Urinary bladder (tissue), 4 donors: ENCODE measurements around the gene SLC16A1. TPM values are rescaled to one million over a fixed set of nuclear protein-coding genes. Genes with fewer than 3 reads are reported as not detected.
"Not testable (repeated sequence)": the region's sequence is repeated elsewhere in the genome, so short reads cannot be mapped to it uniquely, and the experiment has no call there.

Experiments
- DNase-seq: peaks from one replicate; pipeline ENCODE4 v3.0.0-alpha.2; 2015; ENCODE audit errors: extremely low spot score
- H3K27ac ChIP-seq: one replicate; pipeline ENCODE4 v1.5.1; 2013; ENCODE audit warnings: low read depth, mild to moderate bottlenecking, moderate library complexity
- H3K36me3 ChIP-seq: one replicate; pipeline ENCODE4 v1.6.1; 2013; ENCODE audit warnings: mild to moderate bottlenecking, moderate library complexity; ENCODE audit not compliant: insufficient read depth
- H3K4me1 ChIP-seq: one replicate; pipeline ENCODE4 v1.6.1; 2013; ENCODE audit warnings: mild to moderate bottlenecking, moderate library complexity; ENCODE audit not compliant: insufficient read depth
- H3K4me3 ChIP-seq: one replicate; pipeline ENCODE4 v1.5.1; 2013; ENCODE audit warnings: low read depth, low read length
- WGBS: extraction: QIAGEN DNeasy Blood & Tissue Kit; methylation state at CpG from one replicate; pipeline ENCODE4 v1.1.7; 2013; 5-methylcytosine and 5-hydroxymethylcytosine counted together
- polyA plus RNA-seq: library from polyadenylated mRNA; stranded (reverse); fragments of 200-250 nt; gene quantifications from one replicate; pipeline ENCODE4 v1.2.3, GENCODE V29; 2013
- total RNA-seq: library from RNA; depleted of rRNA; stranded (reverse); fragments of >200 nt; gene quantifications from one replicate; pipeline ENCODE4 v1.2.3, GENCODE V29; 2014
- donor health status: healthy with polysubstance abuse.
- donor health status: healthy.

SLC16A1 gene
- total RNA-seq, result 67.6 TPM
- 40.2 TPM for polyA plus RNA-seq

- peaks cover 2% of the 10 kb centered on the region for H3K4me1 ChIP-seq
- DNase-seq, result peak; percentile 67
- H3K4me3 ChIP-seq, result peak within 1 kb of the TSS; percentile 54
- WGBS, result under 1% methylated on average over 90 of the region's 90 CpGs
- peak within 1 kb of the TSS; percentile 72 for H3K27ac ChIP-seq
- H3K36me3 ChIP-seq, result no peaks in the 10 kb centered on the region
Measured at GRCh38 chr1:112955773-112956543, at the start of gene SLC16A1. TSS of gene SLC16A1 (minus strand) at chr1:112956196. CDS start at chr1:112929308, 26,888 bp downstream.

GRCh38 chr1:113003751-113004690 lies 48.0 kb upstream of the SLC16A1 start:
- 89% methylated on average over 18 of the region's 18 CpGs for WGBS

GRCh38 chr1:113002297-113002696 lies 46.3 kb upstream of the SLC16A1 start:
- Histone ChIP-seq H3K36me3 (peaks cover 2% of the 10 kb centered on the region), H3K4me1 (no peaks in the 10 kb centered on the region), H3K27ac (no peak overlapping the region), H3K4me3 (no peak overlapping the region)
- WGBS, result 98% methylated on average over 4 of the region's 4 CpGs
- no peak for DNase-seq

More at GRCh38 chr1:113003751-113004690, 48.0 kb upstream of the SLC16A1 start:
- Histone ChIP-seq H3K27ac (no peak overlapping the region), H3K4me1 (no peaks in the 10 kb centered on the region), H3K4me3 (no peak overlapping the region), H3K36me3 (peaks cover 2% of the 10 kb centered on the region)
- no peak for DNase-seq

- 32% methylated on average over 7 of the region's 7 CpGs for WGBS
- H3K27ac ChIP-seq, result no peak overlapping the region
- H3K4me3 ChIP-seq, result no peak overlapping the region
- peak; percentile 14 for DNase-seq
- H3K4me1 ChIP-seq, result no peaks in the 10 kb centered on the region
- H3K36me3 ChIP-seq, result peaks cover 2% of the 10 kb centered on the region
Measured at GRCh38 chr1:112998592-112999235, 42.7 kb upstream of the SLC16A1 start.

- WGBS, result 58% methylated on average over 2 of the region's 2 CpGs
- Histone ChIP-seq H3K27ac (no peak overlapping the region), H3K36me3 (peaks cover 2% of the 10 kb centered on the region), H3K4me1 (no peaks in the 10 kb centered on the region), H3K4me3 (no peak overlapping the region)
- no peak for DNase-seq
Measured at GRCh38 chr1:112997781-112998180, 41.8 kb upstream of the SLC16A1 start.

GRCh38 chr1:112995890-112996289 lies 39.9 kb upstream of the SLC16A1 start:
- H3K36me3 ChIP-seq, result no peaks in the 10 kb centered on the region
- H3K4me3 ChIP-seq, result no peak overlapping the region
- 65% methylated on average over 2 of the region's 2 CpGs for WGBS
- no peak overlapping the region for H3K27ac ChIP-seq
- no peak for DNase-seq
- H3K4me1 ChIP-seq, result no peaks in the 10 kb centered on the region

- not testable (repeated sequence) for H3K36me3 ChIP-seq, H3K4me3 ChIP-seq, H3K4me1 ChIP-seq, H3K27ac ChIP-seq, DNase-seq
- 91% methylated on average over 9 of the region's 9 CpGs for WGBS
Measured at GRCh38 chr1:112995021-112995420, 39.0 kb upstream of the SLC16A1 start.

- DNase-seq, result no peak
- no peak overlapping the region for H3K4me3 ChIP-seq
- H3K4me1 ChIP-seq, result no peaks in the 10 kb centered on the region
- 80% methylated on average over 1 of the region's 1 CpG for WGBS
- H3K36me3 ChIP-seq, result no peaks in the 10 kb centered on the region
- no peak overlapping the region for H3K27ac ChIP-seq
Measured at GRCh38 chr1:112992780-112993179, 36.8 kb upstream of the SLC16A1 start.

GRCh38 chr1:112991402-112992120 lies 35.6 kb upstream of the SLC16A1 start:
- Histone ChIP-seq H3K4me1 (no peaks in the 10 kb centered on the region), H3K4me3 (no peak overlapping the region), H3K27ac (no peak overlapping the region), H3K36me3 (no peaks in the 10 kb centered on the region)
- 85% methylated on average over 4 of the region's 4 CpGs for whole genome bisulfite sequencing
- no peak for DNase-seq

- H3K4me1 ChIP-seq, result no peaks in the 10 kb centered on the region
- DNase-seq, result no peak
- no peak overlapping the region for H3K4me3 ChIP-seq
- 86% methylated on average over 7 of the region's 7 CpGs for WGBS
- no peaks in the 10 kb centered on the region for H3K36me3 ChIP-seq
- no peak overlapping the region for H3K27ac ChIP-seq
Measured at GRCh38 chr1:112990271-112990670, 34.3 kb upstream of the SLC16A1 start.

- H3K27ac ChIP-seq, result no peak overlapping the region
- WGBS, result 64% methylated on average over 1 of the region's 1 CpG
- H3K36me3 ChIP-seq, result no peaks in the 10 kb centered on the region
- no peaks in the 10 kb centered on the region for H3K4me1 ChIP-seq
- DNase-seq, result no peak
- H3K4me3 ChIP-seq, result no peak overlapping the region
Measured at GRCh38 chr1:112988367-112988766, 32.4 kb upstream of the SLC16A1 start.

- H3K36me3 ChIP-seq, result no peaks in the 10 kb centered on the region
- WGBS, result 70% methylated on average over 2 of the region's 2 CpGs
- no peak overlapping the region for H3K27ac ChIP-seq
- no peaks in the 10 kb centered on the region for H3K4me1 ChIP-seq
- no peak overlapping the region for H3K4me3 ChIP-seq
- DNase-seq, result no peak
Measured at GRCh38 chr1:112985123-112985522, 29.1 kb upstream of the SLC16A1 start.
